HEK293T (cell line): ENCODE results near the gene EGFLAM.

Source experiments
- CTCF ChIA-PET: fragments of 350-600 bp; formaldehyde crosslinking; extraction: SDS; loops from one replicate; lab custom pipeline; 2021; ENCODE audit warnings: antibody characterized with exemption, inconsistent platforms; lab: Yijun Ruan, JAX
- POLR2A ChIA-PET: fragments of 350-600 bp; formaldehyde crosslinking; extraction: SDS; loops from one replicate; lab custom pipeline; 2020; ENCODE audit warnings: antibody characterized with exemption, inconsistent platforms; lab: Yijun Ruan, JAX
- DNase-seq: peaks from one replicate; pipeline ENCODE4 v3.0.0; 2012; ENCODE audit warnings: mixed read lengths; ENCODE audit errors: extremely low spot score
- ARNT ChIP-seq: fragments of 450-650 bp; IDR thresholded peaks from 2 replicates; pipeline ENCODE4 v1.6.1; 2017; ENCODE audit warnings: mild to moderate bottlenecking
- BHLHE40 ChIP-seq: fragments of 450-650 bp; IDR thresholded peaks from 2 replicates; pipeline ENCODE4 v1.6.1; 2016; ENCODE audit warnings: mild to moderate bottlenecking, moderate library complexity, borderline replicate concordance
- CTBP1 ChIP-seq: fragments of 450-650 bp; IDR thresholded peaks from 2 replicates; pipeline ENCODE4 v1.6.1; 2016; ENCODE audit warnings: borderline replicate concordance
- ELF4 ChIP-seq: fragments of 450-650 bp; IDR thresholded peaks from 2 replicates; pipeline ENCODE4 v1.6.1; 2017; ENCODE audit warnings: antibody characterized with exemption
- FOXA1 ChIP-seq: fragments of 450-650 bp; IDR thresholded peaks from 2 replicates; pipeline ENCODE4 v1.6.1; 2016; ENCODE audit warnings: mild to moderate bottlenecking
- FOXK2 ChIP-seq: fragments of 450-650 bp; IDR thresholded peaks from 2 replicates; pipeline ENCODE4 v1.6.1; 2016; ENCODE audit warnings: mild to moderate bottlenecking
- FOXM1 ChIP-seq: fragments of 450-650 bp; IDR thresholded peaks from 2 replicates; pipeline ENCODE4 v1.6.1; 2017; ENCODE audit warnings: mild to moderate bottlenecking, borderline replicate concordance
- HDGF ChIP-seq: fragments of 450-650 bp; IDR thresholded peaks from 2 replicates; pipeline ENCODE4 v1.6.1; 2017; ENCODE audit warnings: antibody characterized with exemption, borderline replicate concordance
- L3MBTL2 ChIP-seq: fragments of 450-650 bp; conservative IDR thresholded peaks from 2 replicates; pipeline ENCODE4 v1.6.1; 2016; ENCODE audit warnings: mild to moderate bottlenecking
- LEF1 ChIP-seq: fragments of 450-650 bp; IDR thresholded peaks from 2 replicates; pipeline ENCODE4 v1.6.1; 2017; ENCODE audit warnings: mild to moderate bottlenecking, borderline replicate concordance
- NFRKB ChIP-seq: fragments of 450-650 bp; IDR thresholded peaks from 2 replicates; pipeline ENCODE4 v1.6.1; 2016; ENCODE audit warnings: mild to moderate bottlenecking, moderate library complexity
- PKNOX1 ChIP-seq: fragments of 450-650 bp; IDR thresholded peaks from 2 replicates; pipeline ENCODE4 v1.6.1; 2016
- SP1 ChIP-seq: fragments of 450-650 bp; IDR thresholded peaks from 2 replicates; pipeline ENCODE4 v1.6.1; 2017
- SUZ12 ChIP-seq: fragments of 450-650 bp; IDR thresholded peaks from 2 replicates; pipeline ENCODE4 v1.6.1; 2016; ENCODE audit warnings: mild to moderate bottlenecking
- TARDBP ChIP-seq: fragments of 450-650 bp; IDR thresholded peaks from 2 replicates; pipeline ENCODE4 v1.6.1; 2016
- ZNF384 ChIP-seq: fragments of 450-650 bp; IDR thresholded peaks from 2 replicates; pipeline ENCODE4 v1.6.1; 2016

Gene EGFLAM

GRCh38 chr5:38228914-38229313 lies 29.4 kb upstream of the EGFLAM start:
- TF ChIP-seq ELF4, result no peak
- TF ChIP-seq LEF1, result no peak
- no peak for TF ChIP-seq L3MBTL2
- TF ChIP-seq SP1, result no peak
- TF ChIP-seq ZNF384, result no peak
- no peak for TF ChIP-seq FOXA1
- no peak for TF ChIP-seq NFRKB
- no peak for TF ChIP-seq HDGF
- TF ChIP-seq PKNOX1, result no peak
- POLR2A ChIA-PET, result no interaction called here
- CTCF ChIA-PET, result no interaction called here
- DNase-seq, result no peak

DNA sequence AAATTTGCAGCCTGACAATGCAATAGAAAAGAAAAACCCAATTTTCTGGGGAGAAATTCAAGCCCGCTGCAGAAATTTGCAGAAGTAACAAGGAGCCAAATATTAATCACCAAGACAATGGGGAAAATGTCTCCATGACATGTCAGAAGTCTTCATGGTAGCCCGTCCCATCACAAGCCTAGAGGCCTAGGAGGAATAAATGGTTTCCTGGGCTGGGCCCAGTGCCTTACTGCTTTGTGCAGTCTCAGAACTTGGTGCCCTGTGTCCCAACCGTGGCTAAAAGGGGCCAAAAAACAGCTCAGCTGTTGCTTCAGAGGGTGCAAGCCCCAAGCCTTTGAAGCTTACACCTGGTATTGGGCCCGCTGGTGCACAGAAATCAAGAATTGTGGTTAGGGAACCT lies 23.6 kb upstream of the EGFLAM start:
- no peak for DNase-seq
- ChIA-PET CTCF (no interaction called here), POLR2A (no interaction called here)
- TF ChIP-seq SUZ12 (no peak), ZNF384 (no peak), BHLHE40 (no peak), FOXA1 (no peak), TARDBP (no peak), SP1 (no peak), PKNOX1 (no peak)

- CTCF ChIA-PET, result interaction anchor here (0.6 kb wide), 1 partner anchor 27 kb away, joined by 3 read pairs; no protein-coding TSS in a partner anchor
- POLR2A ChIA-PET, result no interaction called here
- DNase-seq, result no peak
- TF ChIP-seq ELF4 (no peak), SP1 (no peak), PKNOX1 (no peak), HDGF (no peak), CTBP1 (no peak), FOXK2 (no peak), ARNT (no peak), TARDBP (no peak), BHLHE40 (no peak), FOXA1 (no peak), NFRKB (no peak)
Observed at GRCh38 chr5:38237681-38238080, 20.7 kb upstream of the EGFLAM start.

- CTCF ChIA-PET, result no interaction called here
- no peak for TF ChIP-seq SUZ12
- DNase-seq, result no peak
- POLR2A ChIA-PET, result no interaction called here
Observed at GRCh38 chr5:38240212-38240611, 18.1 kb upstream of the EGFLAM start.

GRCh38 chr5:38241655-38242054 lies 16.7 kb upstream of the EGFLAM start:
- DNase-seq, result no peak
- no peak for TF ChIP-seq PKNOX1
- TF ChIP-seq LEF1, result no peak
- no peak for TF ChIP-seq SUZ12
- no peak for TF ChIP-seq SP1
- ChIA-PET CTCF (no interaction called here), POLR2A (no interaction called here)

DNA sequence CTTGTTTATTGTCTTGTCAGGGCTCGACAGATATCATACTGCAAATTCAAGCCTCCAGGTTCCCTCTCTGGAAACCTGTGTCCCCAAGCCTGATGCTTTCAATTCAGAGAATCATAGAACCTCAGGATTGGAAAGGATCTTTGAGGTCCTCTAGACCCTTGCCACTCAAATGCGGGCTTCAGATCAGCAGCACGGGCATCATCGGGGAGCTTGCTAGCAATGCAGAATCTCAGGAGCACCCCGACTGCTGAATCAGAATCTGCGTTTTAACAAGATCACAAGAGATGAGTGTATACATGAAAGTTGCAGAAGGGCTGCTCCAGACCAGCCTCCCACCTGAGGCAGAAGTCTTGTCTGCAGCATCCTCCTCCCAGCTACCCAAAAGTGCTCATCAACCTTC lies 13.1 kb upstream of the EGFLAM start:
- TF ChIP-seq PKNOX1, result no peak
- no peak for TF ChIP-seq ARNT
- no peak for TF ChIP-seq FOXM1
- no peak for TF ChIP-seq HDGF
- no peak for TF ChIP-seq FOXA1
- no peak for TF ChIP-seq FOXK2
- no peak for TF ChIP-seq ELF4
- no peak for TF ChIP-seq SP1
- no peak for TF ChIP-seq SUZ12
- no peak for TF ChIP-seq L3MBTL2
- TF ChIP-seq TARDBP, result no peak
- no peak for TF ChIP-seq NFRKB
- no peak for TF ChIP-seq BHLHE40
- no peak for TF ChIP-seq ZNF384
- ChIA-PET POLR2A (no interaction called here), CTCF (interaction anchor here (2.2 kb wide), 1 partner anchor 20 kb away, joined by 5 read pairs; no protein-coding TSS in a partner anchor)
- DNase-seq, result no peak
